PC-3 (cell line): ENCODE measurements around the gene SLC35B4.

Experiments
- EZH2 ChIP-seq: fragments of 300-600 bp; sonication (generic); IDR thresholded peaks from one replicate; pipeline ENCODE4 v1.6.1; 2017; ENCODE audit warnings: antibody characterized with exemption, mild to moderate bottlenecking, low read length; ENCODE audit not compliant: unreplicated experiment
- EZH2phosphoT487 ChIP-seq: fragments of 300-600 bp; sonication (generic); IDR thresholded peaks from 2 replicates; pipeline ENCODE4 v1.6.1; 2018; ENCODE audit warnings: mild to moderate bottlenecking, antibody characterized with exemption, low read length, borderline replicate concordance

- TF ChIP-seq EZH2 (no peak), EZH2phosphoT487 (no peak)
Measured at GRCh38 chr7:134245253-134245652, 71.5 kb downstream of the SLC35B4 start.
